ENCODE results near the gene PHF23.

Gene PHF23

DNA sequence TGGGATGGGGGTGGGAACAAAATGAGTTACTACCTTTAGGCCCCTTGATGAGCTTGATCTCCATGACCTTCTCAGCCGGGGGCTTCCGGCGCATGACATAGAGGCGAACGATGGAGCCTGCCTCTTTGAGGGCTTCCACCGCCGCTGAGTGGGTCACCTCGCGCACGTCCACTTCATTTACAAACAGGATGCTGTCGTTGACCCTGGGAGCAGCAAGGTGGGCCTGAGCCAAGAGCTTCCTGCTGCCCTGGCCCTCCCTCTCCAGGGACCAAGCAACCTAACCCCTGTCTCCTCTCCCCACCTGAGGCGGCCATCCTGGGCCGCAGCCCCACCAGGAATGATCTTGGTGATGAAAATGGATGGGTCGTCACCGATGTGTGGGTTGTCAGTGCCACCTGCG lies 35.9 kb downstream of the PHF23 start:
- no peak for DNase-seq (ENCODE audit: low read depth)

DNA sequence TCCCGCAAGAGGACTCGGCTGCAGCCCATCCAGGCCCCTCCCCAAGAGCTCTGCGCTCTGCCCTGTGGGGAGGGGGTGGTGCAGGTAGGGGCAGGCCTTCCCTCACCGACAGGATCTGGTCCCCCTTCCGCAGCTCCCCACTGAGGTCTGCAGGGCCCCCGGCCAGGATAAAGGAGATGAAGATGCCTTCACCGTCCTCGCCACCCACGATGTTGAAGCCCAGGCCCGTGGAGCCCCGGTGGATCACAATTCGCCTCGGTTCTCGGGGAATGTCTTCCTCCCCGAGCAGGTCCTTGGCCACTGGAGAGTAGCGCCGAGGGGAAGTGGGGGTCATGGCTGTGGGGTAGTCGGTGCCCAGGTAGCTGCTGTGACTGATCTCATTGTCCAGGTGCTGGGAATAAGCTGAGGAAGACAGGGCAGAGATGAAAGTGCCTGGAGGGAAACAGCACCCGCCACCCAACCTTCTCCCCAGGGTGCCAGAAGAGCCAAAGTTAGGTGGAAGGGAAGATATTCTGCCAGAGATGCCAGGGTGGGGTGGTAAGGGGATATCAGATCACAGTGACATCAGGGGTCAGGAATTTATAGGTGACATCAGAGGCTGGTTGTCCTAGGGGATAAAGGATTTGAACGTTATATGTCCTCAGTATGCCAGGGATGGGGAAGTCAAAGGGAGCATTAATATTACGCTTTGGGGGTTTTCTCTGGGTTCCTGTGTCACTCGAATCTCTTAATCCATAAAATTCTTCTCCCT lies 42.4 kb downstream of the PHF23 start:
- DNase-seq (ENCODE audit: low read depth) = no peak

DNA sequence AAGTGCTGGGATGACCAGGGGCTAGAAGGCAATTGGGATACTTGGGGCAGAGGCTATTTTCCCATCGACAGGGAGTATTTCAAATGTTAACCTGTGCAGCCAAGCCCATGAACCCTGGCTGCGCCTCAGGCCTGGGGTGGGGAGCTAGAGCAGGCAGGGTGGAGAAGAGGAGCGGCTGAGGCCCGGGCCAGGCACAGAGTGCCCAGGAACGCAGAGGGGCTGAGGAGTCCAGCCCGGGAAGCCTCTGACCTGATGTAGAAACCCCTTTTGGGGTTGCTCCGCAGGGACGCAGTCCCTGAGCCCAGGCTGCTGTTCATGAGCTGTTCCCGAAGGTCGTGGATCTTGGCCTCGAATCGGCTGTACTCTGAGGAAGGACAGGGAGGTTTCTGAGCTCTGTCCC lies 43.3 kb downstream of the PHF23 start:
- no peak for DNase-seq (ENCODE audit: low read depth)

DNA sequence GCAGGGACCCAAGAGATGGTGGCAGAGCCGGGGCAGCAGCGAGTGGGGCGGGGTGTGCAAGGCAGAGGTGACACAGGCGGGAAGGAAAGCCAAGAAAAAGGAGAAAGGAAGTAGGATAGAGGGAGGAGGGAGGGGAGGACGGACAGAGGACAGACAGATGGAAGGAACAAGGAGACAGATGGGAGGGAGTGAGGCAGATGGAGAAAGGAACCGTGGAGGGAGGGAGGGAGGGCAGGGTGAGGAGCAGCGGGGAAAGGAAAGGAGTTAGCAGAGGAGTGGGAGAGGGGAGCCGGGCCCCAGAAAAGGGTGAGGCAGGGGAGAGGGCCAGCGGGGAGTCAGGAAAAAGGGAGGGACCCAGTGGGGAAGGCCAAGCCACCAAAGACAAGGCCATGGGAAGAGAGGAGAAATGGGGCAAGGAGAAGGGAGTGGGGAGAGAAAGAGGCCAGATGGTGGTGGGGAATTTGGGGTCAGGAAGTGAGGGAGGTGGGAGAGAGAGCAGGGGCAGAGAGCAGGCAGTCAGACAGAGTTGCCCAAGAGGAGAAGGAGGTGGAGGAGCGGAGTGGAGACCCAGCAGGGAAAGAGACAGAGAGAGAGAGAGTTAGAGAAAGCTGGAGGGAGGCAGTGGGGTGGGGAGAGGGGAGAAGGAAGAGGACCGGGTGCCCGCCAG lies 46.9 kb downstream of the PHF23 start:
- no peak for DNase-seq (ENCODE audit: low read depth)

DNA sequence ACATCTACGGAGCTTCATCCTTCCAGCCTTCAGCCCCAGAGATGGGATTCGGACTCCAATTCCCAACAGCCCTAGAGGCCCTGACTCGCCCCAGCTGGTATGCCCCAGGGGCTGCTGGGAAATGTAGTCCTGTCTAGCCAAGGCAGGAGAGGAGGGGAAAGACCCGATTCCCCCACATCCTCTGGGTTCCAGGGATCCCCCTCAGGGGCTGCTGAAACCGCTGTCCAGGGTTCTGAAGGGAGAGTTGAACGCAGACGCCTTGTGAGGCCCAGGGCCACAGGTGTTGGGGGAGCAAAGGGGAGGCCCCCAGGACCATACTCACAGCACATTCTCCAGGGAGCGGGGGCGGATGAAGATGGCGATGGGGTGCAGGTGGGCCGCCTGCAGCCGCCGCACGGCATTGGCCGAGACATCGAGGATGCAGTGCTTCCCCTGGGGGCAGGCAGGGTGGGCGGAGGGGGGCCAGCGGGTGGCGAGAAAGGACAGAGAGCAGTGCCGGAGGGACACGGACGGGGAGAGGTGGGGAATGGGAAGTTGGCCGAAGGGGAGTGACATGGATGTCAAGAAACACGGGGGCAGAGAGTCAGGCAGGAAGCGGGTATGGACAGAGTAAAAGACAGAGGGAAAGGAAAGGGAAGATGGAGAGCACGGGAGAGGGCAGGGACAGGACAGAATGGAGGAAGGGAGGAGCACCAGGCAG lies 47.5 kb downstream of the PHF23 start:
- no peak for DNase-seq (ENCODE audit: low read depth)

DNA sequence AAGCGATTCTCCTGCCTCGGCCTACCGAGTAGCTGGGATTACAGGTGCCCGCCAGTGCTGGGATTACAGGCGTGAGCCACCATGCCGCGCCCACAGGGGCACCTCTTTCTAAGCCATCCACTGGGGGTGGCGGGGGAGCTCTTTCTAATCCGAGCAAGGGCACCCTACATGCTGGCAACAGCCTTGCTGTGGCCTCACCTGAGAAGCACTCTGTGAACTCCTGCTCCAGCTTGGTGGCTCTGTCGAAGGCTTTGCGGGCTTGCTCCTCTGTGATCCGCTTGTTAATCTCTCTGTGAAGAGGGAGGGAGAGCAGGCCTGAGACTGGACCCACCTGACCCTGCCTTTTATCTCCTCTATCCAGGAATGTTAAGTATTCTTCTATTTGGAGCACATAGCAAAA lies 48.2 kb downstream of the PHF23 start:
- no peak for DNase-seq (ENCODE audit: low read depth)

DNA sequence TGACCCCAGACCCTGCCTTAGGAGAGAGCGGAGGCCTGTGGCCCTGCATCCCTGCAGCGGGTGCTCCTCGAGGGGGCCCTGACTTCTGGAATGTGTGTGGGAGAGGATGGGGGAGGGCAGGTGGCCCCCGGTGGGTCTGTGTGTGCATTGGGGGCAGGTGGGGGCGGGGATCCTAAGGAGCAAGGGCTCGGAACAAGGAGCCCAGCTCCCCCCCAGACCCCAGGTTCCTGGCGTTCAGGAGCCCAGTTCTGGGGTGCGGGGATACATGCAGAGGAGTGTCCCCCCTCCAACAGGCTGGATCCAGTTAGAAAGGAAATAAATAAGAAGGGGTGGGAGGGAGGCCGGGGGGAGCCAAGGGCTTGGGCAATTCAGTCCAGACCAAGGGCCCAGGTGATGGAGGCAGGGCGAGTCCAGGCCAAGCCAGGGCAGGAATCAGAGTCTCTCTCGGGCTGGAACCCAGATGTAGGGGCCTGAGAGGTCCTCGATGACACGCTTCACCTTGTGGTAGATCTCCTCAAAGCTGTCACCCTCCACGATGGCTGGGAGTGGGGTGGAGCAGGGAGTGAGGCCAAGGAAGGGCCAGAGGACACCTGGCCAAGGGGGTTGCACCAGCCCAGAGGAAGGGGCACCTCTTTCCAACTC lies 48.9 kb downstream of the PHF23 start:
- no peak for DNase-seq (ENCODE audit: low read depth)

DNA sequence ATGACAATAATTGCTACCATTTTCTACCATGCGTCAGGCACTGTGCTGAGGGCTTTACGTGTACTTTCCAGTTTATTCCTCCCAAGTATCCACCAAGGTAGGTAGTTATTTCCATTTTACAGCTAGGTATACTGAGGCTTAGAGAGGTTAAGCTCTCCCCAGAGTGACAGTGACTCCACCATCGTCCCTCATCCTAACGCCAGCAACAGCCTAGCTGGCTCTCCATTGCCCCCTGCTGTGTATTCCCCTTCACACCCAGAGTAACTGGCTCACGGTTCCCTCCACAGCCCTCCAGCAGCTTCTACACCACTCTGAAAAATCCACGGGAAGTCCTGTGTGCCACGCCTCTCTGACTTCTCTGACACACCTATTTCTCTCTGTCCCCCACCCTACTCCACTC lies 53.0 kb downstream of the PHF23 start:
- no peak for DNase-seq (ENCODE audit: low read depth)
